Right ventricle myocardium superior (tissue), 1 donor: Measurements from ENCODE around the gene GP9. TPM values are rescaled to one million over a fixed set of nuclear protein-coding genes. Genes with fewer than 3 reads are reported as not detected.

Experiments
- ATAC-seq: fragments of 200-7000 bp; cut with Tn5 transposase; one replicate; pipeline ENCODE4 v1.9.1; 2020; ENCODE audit warnings: mild to moderate bottlenecking; ENCODE audit not compliant: poor library complexity
- DNase-seq: peaks from one replicate; pipeline ENCODE4 v3.0.0-alpha.2; 2020
- intact Hi-C: fragments of 100-400 bp; cut with DNase I; formaldehyde crosslinking; loops from one replicate; pipeline ENCODE4 v1.11.2; 2022
- long read RNA-seq: library from polyadenylated mRNA; unstranded; transcript quantifications from one replicate; pipeline ENCODE4 v2.0.0, GENCODE V29; 2021
- total RNA-seq: library from RNA; stranded (reverse); fragmentation: NEBNext Ultra II Directional; extraction: Animal tissue kit (Norgen Biotek cat#: 25700); gene quantifications from one replicate; pipeline ENCODE4 v1.2.1, GENCODE V29; 2021
- donor health status: DM: no; HTN: yes; CAD: no; lungs with severe emphysema.

Gene GP9
- not detected for total RNA-seq
- long read RNA-seq = 0 reads

DNA sequence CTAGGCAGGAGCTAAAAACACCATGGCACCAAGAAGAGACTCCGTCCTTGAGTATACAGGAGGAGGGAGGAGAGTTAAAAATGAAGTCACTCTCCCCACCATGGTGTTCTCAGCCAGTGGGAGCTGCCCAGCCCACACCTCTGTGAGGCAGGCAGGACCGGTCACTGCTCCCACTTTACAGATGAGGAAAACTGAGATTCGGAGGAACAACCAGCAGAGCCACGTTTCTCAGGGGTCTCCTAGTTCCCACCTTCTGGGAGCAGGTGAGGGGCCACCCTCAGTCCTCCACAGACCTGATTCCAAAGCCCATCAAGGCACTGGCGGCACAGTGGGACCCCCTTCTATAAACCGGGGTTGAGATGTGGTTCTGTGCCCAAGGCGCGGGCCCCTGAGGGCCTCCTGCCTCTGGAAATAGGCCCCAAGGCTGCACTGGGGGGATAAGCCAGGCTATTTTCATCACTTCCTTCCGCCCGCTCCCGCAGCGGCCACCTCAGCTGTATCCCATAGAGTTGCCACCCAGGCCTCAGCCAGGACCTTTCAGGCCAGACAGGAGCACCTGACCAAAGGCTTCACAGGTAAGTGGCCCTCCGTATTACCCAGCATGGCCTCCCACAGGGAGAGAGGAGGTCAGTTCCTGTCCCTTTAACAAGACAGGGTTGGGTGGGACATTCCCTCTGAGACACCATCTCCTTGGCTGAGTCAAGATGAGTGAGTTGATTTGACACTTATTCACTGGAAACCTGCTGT lies at the start of gene GP9:
GP9 (plus strand) TSS at position 504 of the 747 bp plus-strand sequence. CDS start 961 bp downstream, outside the sequence.
- DNase-seq (no peak), ATAC-seq (no peak)
- intact Hi-C loops = no loop called here

DNA sequence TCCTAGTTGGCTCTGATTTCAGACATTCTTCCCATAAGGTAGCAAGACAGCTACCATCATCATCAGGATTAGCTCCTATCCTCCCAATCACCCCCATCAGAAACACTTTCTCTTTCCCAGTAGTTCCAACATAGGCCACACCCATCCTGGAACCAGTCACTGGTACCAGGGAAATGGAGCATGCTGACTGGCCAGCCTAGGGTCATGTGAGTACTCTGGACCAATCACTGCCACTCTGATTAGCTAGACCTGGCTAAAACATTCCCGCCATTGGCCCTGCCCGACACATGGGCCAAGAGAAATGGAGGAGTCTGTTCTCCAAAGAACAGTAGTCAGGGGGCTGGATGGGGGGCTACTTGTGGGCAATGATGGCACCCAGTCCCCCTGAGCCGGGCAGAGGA lies 47.1 kb upstream of the GP9 start:
- intact Hi-C loops = no loop called here
- ATAC-seq (no peak), DNase-seq (peak; percentile 22)

DNA sequence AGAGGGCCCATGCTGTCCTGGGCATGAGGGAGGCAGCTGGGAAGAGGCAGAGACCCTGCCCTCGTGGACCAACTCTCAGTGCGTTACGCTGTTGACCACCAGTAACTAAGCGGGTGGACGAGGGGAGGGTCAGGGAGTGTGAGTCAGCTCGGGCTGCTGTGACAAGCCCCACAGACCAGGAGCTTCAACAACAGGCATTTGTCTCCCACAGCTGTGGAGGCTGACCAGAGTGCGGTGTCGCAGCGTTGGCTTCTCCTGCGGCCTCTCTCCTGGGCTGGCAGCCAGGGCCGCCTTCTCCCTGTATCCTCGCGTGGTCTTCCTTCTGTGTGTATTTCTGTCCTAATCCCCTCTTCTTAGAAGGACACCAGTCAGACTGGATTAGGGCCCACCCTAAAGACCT lies 46.4 kb upstream of the GP9 start:
- intact Hi-C loops = no loop called here
- ATAC-seq (peak; percentile 25), DNase-seq (peak; percentile 58)

DNA sequence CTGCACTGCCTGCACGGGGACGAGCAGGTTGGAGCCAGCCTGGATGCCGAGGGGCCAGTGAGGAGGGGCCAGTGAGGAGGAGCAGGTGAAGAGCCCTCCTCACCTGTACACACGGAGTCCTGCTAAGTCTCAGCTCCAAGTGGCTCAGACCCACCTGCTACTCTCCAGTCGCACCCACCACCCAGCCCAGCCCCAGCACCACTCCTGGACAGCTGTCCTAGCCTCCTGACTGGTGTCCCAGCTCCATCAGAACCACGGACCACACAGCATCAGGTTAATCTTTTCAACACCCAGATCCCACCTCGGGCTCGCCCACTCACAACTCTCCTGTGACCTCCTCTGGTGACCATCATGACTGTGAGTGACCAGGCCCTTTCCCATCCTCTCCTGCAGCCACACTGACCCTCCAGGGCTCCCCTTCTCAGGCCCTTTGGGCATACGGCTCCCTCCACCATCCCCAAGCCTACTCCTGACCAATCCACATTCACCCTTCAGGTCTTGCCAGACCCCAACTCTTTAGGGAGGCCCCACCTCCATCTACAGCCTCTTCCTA lies 45.7 kb upstream of the GP9 start:
- intact Hi-C loops = no loop called here
- DNase-seq = peak; percentile 35
- no peak for ATAC-seq

DNA sequence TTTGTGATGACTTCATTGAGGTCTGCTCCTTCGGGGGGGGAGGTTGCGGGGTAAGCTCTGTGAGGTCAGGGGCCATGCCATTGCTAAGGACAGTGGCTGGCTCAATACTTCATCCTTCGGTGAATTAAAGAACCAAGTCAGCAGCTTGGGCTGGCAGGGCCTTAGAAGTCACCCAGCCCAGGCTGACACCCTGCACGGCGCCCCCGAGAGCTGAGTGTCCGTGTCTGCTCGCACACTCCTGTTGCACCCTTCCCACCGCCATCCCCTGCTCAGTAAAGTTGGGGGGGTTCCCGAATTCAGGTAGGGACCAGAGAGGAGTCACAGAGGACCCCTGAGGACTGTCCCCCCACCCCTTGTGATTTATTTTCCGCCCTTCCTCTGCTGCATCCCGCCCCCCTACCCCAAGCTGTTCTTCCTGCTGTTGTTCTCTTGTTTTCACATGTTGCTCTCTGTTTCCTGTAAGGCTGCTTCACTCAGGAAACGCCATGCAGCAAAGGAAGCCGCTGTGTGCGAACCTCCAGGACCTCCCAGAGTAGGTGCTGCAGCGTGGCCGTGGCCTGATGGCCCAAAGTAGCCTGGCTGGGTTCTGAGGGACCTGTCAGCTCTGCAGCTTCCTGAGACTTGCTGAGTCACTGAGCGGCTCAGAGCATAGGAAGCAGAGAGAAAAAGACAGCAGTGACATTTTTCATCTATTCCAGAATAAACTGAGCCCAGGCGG lies 45.0 kb upstream of the GP9 start:
- intact Hi-C loops = no loop called here
- ATAC-seq (peak; percentile 34), DNase-seq (peak; percentile 68)

DNA sequence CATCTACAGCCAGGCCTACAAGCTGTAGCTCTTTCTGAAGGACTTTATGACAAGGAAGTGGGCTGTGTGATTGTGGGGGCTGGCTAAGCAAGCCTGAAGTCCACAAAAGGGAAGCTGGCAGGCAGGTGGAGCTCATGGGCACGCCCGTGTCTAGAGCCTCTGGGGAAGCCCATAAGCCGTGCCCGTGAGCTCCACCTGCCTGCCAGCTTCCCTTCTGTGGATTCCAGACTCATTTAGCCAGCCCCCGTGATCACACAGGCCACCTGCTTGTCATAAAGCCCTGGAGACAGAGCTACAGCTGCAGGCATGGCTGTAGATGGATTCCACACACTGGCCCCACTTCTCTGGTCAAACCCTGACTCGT lies 44.2 kb upstream of the GP9 start:
- DNase-seq = peak; percentile 56
- peak; percentile 21 for ATAC-seq

DNA sequence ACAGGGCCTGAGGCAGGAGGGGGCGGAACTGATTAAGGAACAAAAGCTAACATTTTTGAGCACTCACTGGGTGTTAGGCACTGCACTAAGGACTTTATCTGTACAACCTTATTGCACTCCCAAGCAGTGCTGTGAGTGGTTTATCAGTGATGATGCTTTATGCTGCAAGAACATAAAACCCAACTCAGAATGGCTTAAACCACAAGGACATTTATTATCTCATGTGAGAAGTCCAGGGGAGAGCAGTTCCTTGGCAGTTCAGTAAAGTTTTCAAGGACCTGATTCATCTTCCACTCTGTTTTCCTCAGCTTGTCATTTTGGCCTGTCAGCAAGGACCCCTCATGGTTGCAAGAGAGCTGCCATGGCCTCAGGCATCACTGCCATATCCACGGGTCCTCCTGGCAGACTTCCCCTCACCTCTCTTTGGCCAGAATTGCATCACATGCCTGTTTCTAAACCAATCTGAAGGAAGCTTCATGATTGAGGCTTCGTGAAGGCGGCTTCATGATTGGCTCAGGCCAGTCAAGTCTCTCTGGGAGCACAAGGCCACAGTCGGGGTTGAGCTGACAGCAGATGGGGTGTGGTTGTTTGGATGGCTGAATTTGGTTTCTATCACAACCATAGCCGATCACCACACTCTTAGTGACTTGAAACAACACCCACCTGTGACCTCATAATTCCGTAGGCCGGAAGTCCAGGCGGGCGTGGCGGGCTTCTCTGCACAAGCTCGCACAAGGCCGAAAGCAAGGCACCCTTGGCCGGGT lies 43.7 kb upstream of the GP9 start:
- peak; percentile 82 for DNase-seq
- peak; percentile 53 for ATAC-seq
- intact Hi-C loops = no loop called here

More for the DNA sequence above, 44.2 kb upstream of the GP9 start:
- intact Hi-C loops = no loop called here

DNA sequence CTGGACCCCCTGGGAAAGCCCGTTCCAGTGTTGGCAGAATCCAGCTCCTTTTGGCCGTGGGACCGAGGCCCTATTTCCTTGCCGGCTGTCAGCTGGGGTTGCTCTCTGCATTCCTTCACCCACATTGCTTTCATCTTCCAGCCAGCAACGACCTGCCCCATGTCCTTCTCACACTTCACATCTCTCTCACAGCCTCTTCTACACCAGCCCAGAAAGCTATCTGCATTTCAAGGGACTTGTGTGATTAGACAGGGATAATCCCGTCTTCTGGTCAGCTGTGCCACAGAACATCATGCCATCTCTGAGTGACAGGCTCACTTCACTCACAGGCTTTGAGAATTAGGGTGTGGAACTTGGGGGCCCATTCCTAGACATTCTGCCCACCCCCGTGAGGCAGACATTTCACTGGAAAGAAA lies 43.1 kb upstream of the GP9 start:
- intact Hi-C loops = no loop called here
- ATAC-seq (no peak), DNase-seq (no peak)

DNA sequence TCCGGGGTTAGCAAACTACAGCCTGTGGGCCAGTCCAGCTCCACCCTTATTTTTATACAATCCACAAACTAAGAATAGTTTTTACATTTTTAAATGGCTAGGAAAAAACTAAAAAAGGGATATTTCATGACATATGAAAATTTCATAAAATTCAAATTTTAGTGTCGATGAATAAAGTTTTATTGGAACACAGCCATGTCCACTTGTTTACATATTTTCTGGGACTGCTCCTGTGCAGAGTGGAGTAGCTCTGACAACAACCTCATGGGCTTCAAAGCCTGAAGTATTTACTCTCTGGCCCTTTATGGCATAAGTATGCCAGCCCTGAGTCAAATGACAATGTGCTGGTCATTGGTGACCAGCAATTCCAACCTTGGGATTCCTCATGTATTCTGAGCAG lies 42.3 kb upstream of the GP9 start:
- intact Hi-C loops = no loop called here
- DNase-seq (no peak), ATAC-seq (no peak)

DNA sequence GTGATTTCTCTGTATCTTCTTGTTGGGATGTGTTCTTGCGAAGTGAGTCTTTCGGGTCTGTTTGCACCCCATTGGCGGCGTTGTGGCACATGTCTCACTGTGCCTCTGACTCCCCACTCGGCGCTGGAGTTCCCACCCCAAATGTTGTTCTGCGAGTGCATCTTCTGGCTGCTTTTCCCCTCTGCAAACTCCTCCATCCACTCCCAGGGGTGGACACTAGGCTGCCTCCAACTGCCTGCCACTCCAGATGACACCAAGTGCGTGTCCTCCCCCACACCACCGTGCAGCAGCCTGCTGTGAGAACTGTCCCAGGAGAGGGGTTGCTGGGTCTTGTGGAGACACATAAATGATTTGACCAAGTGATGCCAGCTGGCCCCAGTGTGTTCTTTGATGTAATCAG lies 41.8 kb upstream of the GP9 start:
- ATAC-seq (no peak), DNase-seq (peak; percentile 36)
- intact Hi-C loops = no loop called here

DNA sequence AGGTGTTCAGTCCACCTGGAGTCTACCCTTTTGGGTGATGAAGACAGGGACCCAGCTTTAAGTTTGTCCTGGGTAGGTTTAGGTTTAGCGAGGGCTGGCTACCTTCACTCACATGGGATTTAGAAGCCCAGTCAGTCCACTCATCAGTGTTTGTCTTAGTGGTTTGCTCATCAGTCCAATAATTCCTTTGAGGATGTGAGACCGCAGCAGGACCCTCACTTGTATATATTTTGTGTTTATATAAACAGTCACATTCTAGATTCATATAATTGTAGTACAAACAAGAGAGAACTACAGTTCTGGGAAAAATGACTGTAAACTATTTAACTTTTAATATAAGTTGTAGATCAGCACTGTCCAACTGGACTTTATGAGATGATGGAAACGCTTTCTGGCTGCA lies 41.3 kb upstream of the GP9 start:
- intact Hi-C loops = no loop called here
- DNase-seq = no peak
- ATAC-seq = no peak

DNA sequence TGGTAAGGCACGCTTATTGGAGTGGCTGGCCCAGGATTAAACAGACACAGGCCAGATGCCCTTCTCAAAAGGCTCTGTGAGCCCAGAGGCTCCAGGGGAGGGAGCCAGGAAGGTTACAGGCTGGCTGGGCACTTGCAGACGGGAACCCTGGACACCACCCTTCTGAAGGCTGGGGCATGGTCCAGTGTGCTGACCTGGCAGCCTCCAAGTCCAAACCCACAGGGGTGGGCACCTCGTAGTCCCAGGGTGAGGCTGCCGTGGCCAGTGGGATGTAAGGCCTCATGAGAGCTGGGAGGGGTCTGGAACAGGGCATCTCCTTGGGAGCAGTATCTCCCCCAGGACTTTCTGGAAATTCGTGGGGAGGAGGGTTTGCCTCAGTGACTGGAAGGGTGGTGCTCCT lies 39.9 kb upstream of the GP9 start:
- ATAC-seq (no peak), DNase-seq (peak; percentile 36)

DNA sequence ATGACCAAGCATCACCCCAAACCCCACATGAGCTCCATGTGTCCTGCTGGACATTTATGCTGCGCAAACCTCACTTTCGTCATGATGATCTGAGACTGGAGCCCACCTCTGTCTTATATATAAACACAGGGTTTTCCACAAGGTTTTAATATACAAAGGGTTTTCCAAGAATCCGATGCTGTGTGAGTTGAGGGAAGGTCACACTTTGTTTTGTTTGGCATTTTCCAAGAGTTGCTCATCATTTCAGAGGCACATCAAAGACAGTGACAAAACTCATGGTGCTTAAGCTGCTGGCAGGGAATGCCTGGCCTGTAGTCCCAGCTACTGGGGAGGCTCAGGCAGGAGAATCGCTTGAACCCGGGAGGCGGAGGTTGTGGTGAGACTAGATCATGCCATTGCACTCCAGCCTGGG lies 39.4 kb upstream of the GP9 start:
- peak; percentile 35 for DNase-seq
- ATAC-seq = no peak
- intact Hi-C loops = no loop called here

More for the DNA sequence above, 39.9 kb upstream of the GP9 start:
- intact Hi-C loops = no loop called here

DNA sequence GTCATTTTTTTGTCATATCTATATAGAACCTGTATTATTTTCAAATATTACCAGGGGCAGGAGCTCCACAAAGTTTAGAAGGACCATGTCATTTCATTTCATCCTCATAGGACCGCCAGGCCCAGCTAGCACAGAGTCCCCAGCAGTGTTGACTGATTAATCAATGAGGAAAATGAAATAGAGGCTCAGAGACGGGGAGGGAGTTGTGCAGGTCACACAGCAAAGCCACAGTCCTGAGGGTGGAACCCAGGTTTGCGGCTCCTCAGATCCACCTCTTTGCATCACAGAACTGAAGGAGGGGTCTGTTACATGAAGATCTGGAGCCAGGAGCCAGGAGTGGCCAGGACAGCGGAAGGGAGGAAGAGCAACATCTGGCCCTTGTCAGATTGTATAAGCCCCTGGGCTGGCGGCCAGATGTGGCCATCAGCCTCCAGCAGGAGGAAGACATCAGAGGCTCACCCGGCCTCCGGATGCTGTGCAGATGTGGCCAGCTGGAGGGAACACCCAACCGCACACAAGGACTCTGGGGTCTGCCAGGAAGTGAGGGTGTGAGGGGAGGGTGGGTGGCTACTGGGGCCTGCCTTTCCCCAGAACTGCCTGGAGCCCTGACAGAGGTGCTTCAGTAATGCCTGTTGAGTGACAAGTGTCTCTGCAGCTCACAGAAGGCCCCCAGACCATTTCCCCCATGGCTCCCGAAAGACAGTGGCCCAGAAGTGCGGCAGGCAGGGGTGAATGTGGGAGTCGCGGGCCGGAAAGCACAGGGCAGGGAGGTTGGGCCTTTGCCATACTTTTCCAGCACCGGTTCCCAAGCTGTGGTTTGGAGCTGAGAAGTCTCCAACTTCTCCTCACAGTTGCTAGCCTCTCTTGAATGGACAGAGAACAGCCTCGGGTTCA lies 38.2 kb upstream of the GP9 start:
- peak; percentile 92 for DNase-seq
- ATAC-seq = peak; percentile 65
- intact Hi-C loops = no loop called here

DNA sequence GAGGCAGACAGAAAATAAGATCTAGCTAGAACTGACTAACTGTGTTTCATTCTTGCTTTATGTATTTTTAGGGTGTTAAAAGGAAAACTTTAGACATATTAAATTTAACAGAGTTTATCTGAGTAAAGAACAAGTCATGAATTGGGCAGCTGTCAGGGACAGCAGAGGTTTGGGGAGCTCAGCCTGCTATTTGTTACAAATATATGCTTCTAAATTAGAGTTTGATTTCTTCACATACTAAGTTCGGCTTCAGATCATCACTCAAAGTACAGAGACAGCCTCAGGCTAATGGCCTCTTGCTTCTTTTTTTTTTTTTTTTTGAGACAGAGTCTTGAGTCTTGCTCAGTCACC lies 37.6 kb upstream of the GP9 start:
- ATAC-seq = no peak
- DNase-seq = no peak
- intact Hi-C loops = no loop called here

DNA sequence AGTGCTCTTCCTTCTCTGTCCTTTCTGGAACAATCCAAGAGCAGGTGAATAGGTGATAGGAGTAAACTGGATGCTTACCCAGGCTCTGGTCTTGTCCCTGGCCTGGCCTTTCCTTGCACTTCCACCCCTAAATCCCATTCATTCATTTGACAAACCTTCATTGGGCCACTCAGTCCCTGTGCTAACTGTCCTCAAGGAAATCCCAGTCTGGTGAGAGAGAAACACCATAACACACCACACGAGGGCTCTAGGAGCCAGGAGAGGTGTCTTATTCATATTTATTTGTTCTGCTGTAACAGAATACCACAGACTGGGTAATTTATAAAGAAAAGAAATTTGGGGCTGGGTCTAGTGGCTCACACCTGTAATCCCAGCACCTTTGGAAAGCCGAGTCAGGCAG lies 36.7 kb upstream of the GP9 start:
- DNase-seq = no peak
- no peak for ATAC-seq
- intact Hi-C loops = no loop called here

DNA sequence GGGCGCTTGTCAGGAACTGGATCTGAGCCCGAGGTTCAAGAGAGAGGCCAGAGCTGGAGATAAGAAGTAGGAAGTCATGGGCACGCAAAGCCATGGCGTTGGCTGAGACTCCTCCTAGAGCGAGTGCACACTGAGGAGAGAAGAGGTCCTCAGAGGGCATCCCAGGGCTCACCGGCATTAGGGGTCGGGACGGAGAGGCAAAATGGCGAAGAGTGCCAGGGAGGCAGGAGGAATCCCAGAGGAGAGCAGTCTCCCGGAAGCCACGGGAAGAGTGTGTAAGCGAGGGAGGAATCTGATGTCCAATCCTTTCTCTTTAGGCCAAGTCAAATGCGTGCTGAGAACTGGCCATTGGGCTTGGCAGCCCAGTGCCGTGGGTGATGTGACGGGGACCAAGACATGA lies 35.5 kb upstream of the GP9 start:
- no peak for ATAC-seq
- intact Hi-C loops = no loop called here
- DNase-seq = peak; percentile 41

DNA sequence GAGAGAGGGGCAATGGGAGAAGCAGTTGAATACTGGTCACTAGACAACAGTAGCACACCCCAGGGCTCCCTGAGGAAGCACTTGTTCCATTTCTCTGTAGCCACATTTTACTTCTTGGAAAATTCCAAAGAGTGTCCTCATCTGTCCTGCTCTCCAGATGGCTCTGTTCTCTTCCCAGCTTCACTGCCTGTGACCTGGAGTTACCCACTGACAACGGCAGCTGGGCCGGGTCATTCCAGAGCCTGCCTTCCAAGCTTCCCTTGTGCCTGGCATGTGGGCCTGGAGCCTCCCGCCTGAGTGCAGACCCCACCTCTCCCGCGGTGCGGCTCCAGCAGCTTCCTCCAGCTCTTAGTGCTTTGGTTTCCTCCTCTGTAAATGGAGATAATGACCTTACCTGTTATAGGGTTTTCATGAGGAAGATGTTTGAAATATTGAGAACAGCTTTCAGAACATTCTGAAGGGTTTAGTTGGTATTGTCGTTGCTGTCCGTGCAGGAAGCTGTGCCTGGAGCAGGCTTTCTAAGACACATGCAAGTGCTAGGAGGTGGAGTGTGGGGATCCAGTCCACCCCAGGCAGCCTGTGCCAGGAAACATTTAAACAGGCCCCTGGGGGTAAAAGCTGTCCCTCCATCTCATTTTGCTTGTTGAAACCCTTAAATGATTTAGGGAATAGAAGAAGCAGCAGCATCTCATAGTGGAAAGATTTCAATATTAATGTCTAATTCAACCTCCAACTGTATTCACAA lies 34.7 kb upstream of the GP9 start:
- peak; percentile 55 for ATAC-seq
- DNase-seq = peak; percentile 83
- intact Hi-C loops = no loop called here
